ENCODE results near the gene SPDYE6. TPM values are rescaled to one million over a fixed set of nuclear protein-coding genes. Genes with fewer than 3 reads are reported as not detected.

Gene SPDYE6
- polyA plus RNA-seq, 1 donor from 2014 or later: not detected

GRCh38 chr7:102297487-102298218 lies 58.6 kb downstream of the SPDYE6 start:
- H3K27me3 ChIP-seq (ENCODE audit: insufficient read depth, low read depth, low read length): no peaks in the 10 kb centered on the region

GRCh38 chr7:102296514-102296913 lies 59.7 kb downstream of the SPDYE6 start:
- no peaks in the 10 kb centered on the region for H3F3A ChIP-seq (ENCODE audit: insufficient read depth, low read length, poor library complexity, severe bottlenecking)
- no peak overlapping the region for H3K9ac ChIP-seq (ENCODE audit: low read length)
- H3K79me2 ChIP-seq (replicated peaks; ENCODE audit: insufficient read depth, low read length): no peaks in the 10 kb centered on the region
- H3K9me3 ChIP-seq (ENCODE audit: low read length): no peaks in the 10 kb centered on the region
- no peaks in the 10 kb centered on the region for H3K27me3 ChIP-seq (ENCODE audit: insufficient read depth, low read depth, low read length)
- peaks cover 5% of the 10 kb centered on the region for H4K20me1 ChIP-seq (ENCODE audit: insufficient read depth)
- no peaks in the 10 kb centered on the region for H3K36me3 ChIP-seq (ENCODE audit: insufficient read depth, low read length)
- no peak overlapping the region for H3K27ac ChIP-seq (ENCODE audit: low read length)
- H3K4me3 ChIP-seq (ENCODE audit: low read length): no peak overlapping the region
- no peak for TF ChIP-seq SMC3 (conservative IDR thresholded peaks at IDR 0.05; ENCODE audit: poor library complexity)
- no peak for TF ChIP-seq EZH2 (IDR thresholded peaks at IDR 0.05; ENCODE audit: borderline replicate concordance, insufficient read depth, low read length, poor library complexity, severe bottlenecking)
- H3K4me2 ChIP-seq (ENCODE audit: low read length): no peak overlapping the region
- H3K9me2 ChIP-seq (ENCODE audit: insufficient read depth, low read length): no peaks in the 10 kb centered on the region
- H2AFZ ChIP-seq (ENCODE audit: low read depth, low read length): no peak overlapping the region

More at GRCh38 chr7:102297487-102298218, 58.6 kb downstream of the SPDYE6 start:
- no peaks in the 10 kb centered on the region for H4K20me1 ChIP-seq (ENCODE audit: insufficient read depth)
- H3K79me2 ChIP-seq (replicated peaks; ENCODE audit: insufficient read depth, low read length): no peaks in the 10 kb centered on the region
- no peak overlapping the region for H3K4me3 ChIP-seq (ENCODE audit: low read length)
- no peaks in the 10 kb centered on the region for H3K9me3 ChIP-seq (ENCODE audit: low read length)
- H3K36me3 ChIP-seq (ENCODE audit: insufficient read depth, low read length): no peaks in the 10 kb centered on the region
- H3F3A ChIP-seq (ENCODE audit: insufficient read depth, low read length, poor library complexity, severe bottlenecking): no peaks in the 10 kb centered on the region
- no peaks in the 10 kb centered on the region for H3K9me2 ChIP-seq (ENCODE audit: insufficient read depth, low read length)
- TF ChIP-seq POLR2AphosphoS5 (IDR thresholded peaks at IDR 0.05): no peak
- TF ChIP-seq CTCF (IDR thresholded peaks at IDR 0.05; ENCODE audit: poor library complexity, severe bottlenecking): no peak
- TF ChIP-seq TAF1 (IDR thresholded peaks at IDR 0.05; ENCODE audit: low read depth): no peak
- TF ChIP-seq SMC3 (conservative IDR thresholded peaks at IDR 0.05; ENCODE audit: poor library complexity): no peak
- no peak for TF ChIP-seq REST (IDR thresholded peaks at IDR 0.05; ENCODE audit: borderline replicate concordance)
- no peak for TF ChIP-seq MXI1 (conservative IDR thresholded peaks at IDR 0.05; ENCODE audit: poor library complexity, severe bottlenecking)
- no peak for TF ChIP-seq EZH2 (IDR thresholded peaks at IDR 0.05; ENCODE audit: borderline replicate concordance, insufficient read depth, low read length, poor library complexity, severe bottlenecking)
- TF ChIP-seq RAD21 (conservative IDR thresholded peaks at IDR 0.05): no peak
- no peak for TF ChIP-seq EP300 (conservative IDR thresholded peaks at IDR 0.05; ENCODE audit: poor library complexity, severe bottlenecking)
- no peak overlapping the region for H2AFZ ChIP-seq (ENCODE audit: low read depth, low read length)
- H3K4me2 ChIP-seq (ENCODE audit: low read length): no peak overlapping the region
- no peak overlapping the region for H3K9ac ChIP-seq (ENCODE audit: low read length)
- H3K27ac ChIP-seq (ENCODE audit: low read length): no peak overlapping the region

All from neural cell (in vitro differentiated cells).